ENCODE results near the gene PSMA6. TPM values are rescaled to one million over a fixed set of nuclear protein-coding genes. Genes with fewer than 3 reads are reported as not detected.

Gene PSMA6
- total and polyA plus RNA-seq, 2 experiments from 2014 or later = 216 to 296 TPM

- Histone ChIP-seq H3K9me2 (ENCODE audit: insufficient read depth) (no peaks in the 10 kb centered on the region), H4K20me1 (replicated peaks; ENCODE audit: insufficient read depth) (no peaks in the 10 kb centered on the region)
Measured at GRCh38 chr14:35361141-35361480, 68.9 kb downstream of the PSMA6 start.

More at GRCh38 chr14:35361141-35361480, 68.9 kb downstream of the PSMA6 start:
- Mint-ChIP-seq H3K36me3 (ENCODE audit: low read depth) (no peaks in the 10 kb centered on the region), H3K4me1 (no peaks in the 10 kb centered on the region), H3K27me3 (ENCODE audit: insufficient read depth, low read depth, poor library complexity) (no peaks in the 10 kb centered on the region), H3K4me3 (no peak overlapping the region), H3K27ac (no peak overlapping the region), H3K9me3 (no peaks in the 10 kb centered on the region; the same call in 2 of the 3 replicates)
- no peak overlapping the region for H3K4me2 ChIP-seq
- no peaks in the 10 kb centered on the region for H3K36me3 ChIP-seq (ENCODE audit: insufficient read depth)
- ATAC-seq = no peak
- DNase-seq (ENCODE audit: low spot score) = no peak
- no peaks in the 10 kb centered on the region for H3K27me3 ChIP-seq (ENCODE audit: insufficient read depth)
- TF ChIP-seq JUNB (IDR thresholded peaks at IDR 0.05; ENCODE audit: unreplicated experiment) (no peak), ETS1 (IDR thresholded peaks at IDR 0.05) (no peak), EZH2phosphoT487 (IDR thresholded peaks at IDR 0.05; ENCODE audit: unreplicated experiment) (no peak), ZNF462 (CRISPR knock-in tag; IDR thresholded peaks at IDR 0.05) (no peak), ZNF331 (CRISPR knock-in tag; IDR thresholded peaks at IDR 0.05; ENCODE audit: low read depth) (no peak), EZH2 (IDR thresholded peaks at IDR 0.05; ENCODE audit: low read depth, unreplicated experiment) (no peak), CREB1 (CRISPR knock-in tag; IDR thresholded peaks at IDR 0.05; ENCODE audit: low read depth) (no peak), NANOG (IDR thresholded peaks at IDR 0.05; ENCODE audit: borderline replicate concordance) (no peak), STAT1 (IDR thresholded peaks at IDR 0.05; ENCODE audit: unreplicated experiment) (no peak), POLR2AphosphoS5 (IDR thresholded peaks at IDR 0.05; ENCODE audit: low read depth) (no peak), ZNF114 (CRISPR knock-in tag; IDR thresholded peaks at IDR 0.05) (no peak), REST (IDR thresholded peaks at IDR 0.05; ENCODE audit: unreplicated experiment) (no peak), CTCF (conservative IDR thresholded peaks at IDR 0.05; ENCODE audit: low read depth in 2 of 2) (no peak)
- no peak overlapping the region for H3K4me3 ChIP-seq
- H2AFZ ChIP-seq = 0 out of 2 replicates have a peak overlapping the region, but pooled peaks have one; percentile 47
- no peak overlapping the region for H3K27ac ChIP-seq (ENCODE audit: low read depth)
- no peaks in the 10 kb centered on the region for H3K79me2 ChIP-seq (replicated peaks; ENCODE audit: insufficient read depth)
- no peaks in the 10 kb centered on the region for H3F3A ChIP-seq (replicated peaks; ENCODE audit: low read depth)
- no peaks in the 10 kb centered on the region for H3K4me1 ChIP-seq (ENCODE audit: insufficient read depth)

Measured in GM23338 (cell line).